ENCODE measurements around the gene SIPA1L3.

Gene SIPA1L3

DNA sequence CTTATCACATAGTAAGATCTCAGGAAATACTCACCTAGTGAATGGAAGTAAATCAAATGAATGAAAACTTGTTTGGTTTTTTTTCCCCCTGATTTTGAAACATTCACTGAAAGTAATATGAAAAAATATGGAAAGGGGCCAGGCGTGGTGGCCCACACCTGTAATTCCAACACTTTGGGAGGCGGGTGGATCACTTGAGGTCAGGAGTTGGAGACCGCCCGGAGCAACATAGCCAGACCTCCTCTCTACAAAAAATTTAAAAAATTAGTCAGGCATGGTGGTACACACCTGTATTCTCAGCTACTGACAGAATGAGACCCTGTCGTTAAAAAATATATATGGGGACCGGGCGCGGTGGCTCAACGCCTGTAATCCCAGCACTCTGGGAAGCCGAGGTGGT, 149.6 kb downstream of the SIPA1L3 start:
- TF ChIP-seq, protein P1, sequence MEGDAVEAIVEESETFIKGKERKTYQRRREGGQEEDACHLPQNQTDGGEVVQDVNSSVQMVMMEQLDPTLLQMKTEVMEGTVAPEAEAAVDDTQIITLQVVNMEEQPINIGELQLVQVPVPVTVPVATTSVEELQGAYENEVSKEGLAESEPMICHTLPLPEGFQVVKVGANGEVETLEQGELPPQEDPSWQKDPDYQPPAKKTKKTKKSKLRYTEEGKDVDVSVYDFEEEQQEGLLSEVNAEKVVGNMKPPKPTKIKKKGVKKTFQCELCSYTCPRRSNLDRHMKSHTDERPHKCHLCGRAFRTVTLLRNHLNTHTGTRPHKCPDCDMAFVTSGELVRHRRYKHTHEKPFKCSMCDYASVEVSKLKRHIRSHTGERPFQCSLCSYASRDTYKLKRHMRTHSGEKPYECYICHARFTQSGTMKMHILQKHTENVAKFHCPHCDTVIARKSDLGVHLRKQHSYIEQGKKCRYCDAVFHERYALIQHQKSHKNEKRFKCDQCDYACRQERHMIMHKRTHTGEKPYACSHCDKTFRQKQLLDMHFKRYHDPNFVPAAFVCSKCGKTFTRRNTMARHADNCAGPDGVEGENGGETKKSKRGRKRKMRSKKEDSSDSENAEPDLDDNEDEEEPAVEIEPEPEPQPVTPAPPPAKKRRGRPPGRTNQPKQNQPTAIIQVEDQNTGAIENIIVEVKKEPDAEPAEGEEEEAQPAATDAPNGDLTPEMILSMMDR (conservative IDR thresholded peaks at IDR 0.05; ENCODE audit: low read depth, low read length), result no peak
- DNase-seq (ENCODE audit: low read depth), result no peak
- H3K4me3 ChIP-seq (ENCODE audit: low read depth, low read length), result no peak overlapping the region

DNA sequence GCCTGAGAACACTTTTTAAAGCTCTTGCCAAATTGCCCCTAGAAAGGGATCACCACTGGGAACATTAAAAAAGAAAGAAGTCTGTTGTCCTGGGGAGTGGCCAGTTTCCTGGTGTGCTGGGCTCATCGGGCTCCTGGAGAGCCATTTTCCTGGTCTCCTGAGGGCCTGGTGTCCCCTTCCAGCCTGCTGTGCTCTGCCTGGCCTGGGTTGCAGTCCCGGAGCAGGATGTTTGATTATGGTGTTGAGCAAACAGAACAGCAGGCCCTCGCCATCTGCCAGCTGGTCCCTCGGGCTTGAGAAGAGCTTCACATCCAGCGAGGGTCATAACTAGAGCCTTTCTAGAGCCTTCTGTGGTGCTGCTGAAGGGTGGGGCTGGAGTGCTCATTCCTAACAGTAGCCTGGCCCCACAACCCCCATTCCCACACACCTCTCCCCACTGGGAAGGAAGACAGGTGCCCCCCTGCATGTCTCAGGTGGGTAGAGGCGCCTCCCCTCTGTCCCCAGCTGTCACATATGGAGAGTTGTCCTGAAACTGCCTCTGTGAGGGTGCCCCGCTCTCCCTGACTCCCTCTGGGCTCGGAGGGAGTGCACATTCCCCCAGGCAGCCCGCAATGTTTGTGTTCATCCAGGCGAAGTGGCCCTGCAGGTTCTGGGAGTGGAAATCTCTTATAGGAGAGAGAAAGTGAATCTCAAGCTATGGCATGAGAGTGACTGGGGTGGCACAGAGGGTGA, 151.1 kb downstream of the SIPA1L3 start:
- TF ChIP-seq, protein P1 (conservative IDR thresholded peaks at IDR 0.05; ENCODE audit: low read depth, low read length), result no peak
- H3K4me3 ChIP-seq (ENCODE audit: low read depth, low read length), result no peak overlapping the region
- DNase-seq (ENCODE audit: low read depth), result no peak

DNA sequence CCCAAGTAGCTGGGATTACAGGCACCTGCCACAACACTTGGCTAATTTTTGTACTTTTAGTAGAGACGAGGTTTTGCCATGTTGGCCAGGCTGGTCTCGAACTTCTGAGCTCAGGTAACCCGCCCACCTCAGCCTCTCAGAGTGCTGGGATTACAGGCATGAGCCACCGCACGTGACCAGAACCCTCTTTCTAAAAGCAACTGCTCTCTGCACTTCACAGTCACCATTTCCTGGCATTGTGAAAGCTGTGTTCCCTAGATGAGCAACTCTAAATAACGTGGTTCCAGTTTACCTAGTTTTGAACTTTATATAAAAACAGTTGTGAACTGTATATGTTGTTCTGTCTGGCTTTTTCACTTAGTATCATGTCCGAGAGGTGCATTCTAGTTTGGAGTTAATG, 152.9 kb downstream of the SIPA1L3 start:
- TF ChIP-seq, protein P1 (conservative IDR thresholded peaks at IDR 0.05; ENCODE audit: low read depth, low read length), result no peak
- DNase-seq (ENCODE audit: low read depth), result peak; percentile 39
- no peak overlapping the region for H3K4me3 ChIP-seq (ENCODE audit: low read depth, low read length)

DNA sequence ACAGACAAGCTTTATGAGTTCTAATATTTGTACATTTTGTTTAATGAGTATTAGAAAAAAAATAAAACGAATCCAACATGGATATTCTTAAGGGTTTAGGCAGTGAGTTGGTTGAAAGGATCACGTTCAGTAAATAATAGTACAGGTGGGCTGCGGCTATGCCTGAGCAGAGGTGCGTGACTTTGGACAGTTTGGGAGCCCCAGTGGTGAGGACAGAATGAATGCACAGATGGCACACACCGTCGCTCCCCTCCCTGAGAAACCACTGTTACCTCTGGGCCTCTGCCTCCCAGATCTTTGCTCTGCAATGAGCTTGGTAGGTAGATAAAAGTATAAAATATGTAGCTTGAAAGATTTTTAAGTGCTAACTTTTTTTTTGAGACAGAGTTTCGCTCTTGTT, 153.3 kb downstream of the SIPA1L3 start:
- DNase-seq (ENCODE audit: low read depth), result no peak
- TF ChIP-seq, protein P1 (conservative IDR thresholded peaks at IDR 0.05; ENCODE audit: low read depth, low read length), result no peak
- no peak overlapping the region for H3K4me3 ChIP-seq (ENCODE audit: low read depth, low read length)

DNA sequence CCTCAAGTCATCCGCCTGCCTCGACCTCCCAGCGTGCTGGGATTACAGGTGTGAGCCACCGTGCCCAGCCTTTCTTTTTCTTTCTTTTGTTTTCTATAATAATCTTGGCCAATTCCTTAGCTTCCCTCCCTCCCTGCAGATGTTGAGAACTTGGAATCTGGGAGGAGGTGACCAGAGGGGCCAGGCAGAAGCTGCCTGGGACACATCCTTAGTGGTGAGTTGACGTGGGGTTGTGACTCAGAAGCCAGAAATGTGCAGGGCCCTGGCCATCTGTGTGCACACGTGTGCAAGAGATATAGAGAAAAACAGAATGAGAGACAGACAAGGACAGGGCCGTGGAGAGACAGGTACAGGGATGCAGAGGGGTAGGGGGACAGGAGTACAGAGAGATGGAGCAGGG, 154.3 kb downstream of the SIPA1L3 start:
- DNase-seq (ENCODE audit: low read depth), result peak; percentile 80
- H3K4me3 ChIP-seq (ENCODE audit: low read depth, low read length), result no peak overlapping the region
- TF ChIP-seq, protein P1 (conservative IDR thresholded peaks at IDR 0.05; ENCODE audit: low read depth, low read length), result no peak

DNA sequence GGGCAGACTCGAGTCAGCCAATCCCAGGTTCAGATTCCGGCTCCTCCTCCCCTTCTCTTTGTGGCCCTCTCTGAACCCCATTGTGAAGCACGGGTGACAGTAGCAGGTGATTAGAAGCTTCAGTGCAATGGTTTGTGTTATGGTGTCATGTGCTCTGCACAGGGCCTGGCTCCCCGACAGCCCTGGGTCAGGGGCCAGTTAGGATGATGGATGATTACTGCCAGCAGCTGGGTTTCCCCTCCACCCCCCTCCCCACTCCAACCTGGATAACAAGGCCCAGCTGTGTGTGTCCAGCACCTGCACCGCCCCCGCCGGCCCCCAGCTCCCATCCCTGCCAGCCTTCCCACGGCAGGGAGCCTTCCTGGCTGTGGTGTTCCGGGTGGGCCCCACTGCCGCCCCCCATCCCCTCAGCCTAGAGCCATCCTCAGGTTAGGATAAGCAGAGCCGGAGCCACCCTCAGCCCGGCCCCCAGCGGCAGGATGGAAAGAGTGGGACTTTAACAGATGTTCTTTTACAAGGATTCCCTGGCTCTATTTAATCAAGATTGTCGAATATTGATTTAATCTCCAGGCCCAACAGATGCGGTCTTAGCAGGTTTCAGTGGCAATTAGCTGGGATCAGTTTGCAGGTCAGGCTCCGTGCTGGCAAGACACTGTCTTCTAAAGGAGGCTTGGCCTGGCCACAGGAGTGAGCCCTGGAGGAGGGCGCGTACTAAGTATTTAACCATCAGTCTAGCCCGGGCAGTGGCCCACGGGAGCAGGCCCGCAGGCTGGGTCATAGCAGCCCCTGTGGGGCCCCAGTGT, 156.2 kb downstream of the SIPA1L3 start:
- no peak for DNase-seq (ENCODE audit: low read depth)
- H3K4me3 ChIP-seq (ENCODE audit: low read depth, low read length), result no peak overlapping the region
- TF ChIP-seq, protein P1 (conservative IDR thresholded peaks at IDR 0.05; ENCODE audit: low read depth, low read length), result no peak

All from choroid plexus epithelial cell (primary cell).